Measurements from ENCODE around the gene ZC3H18.

DNA sequence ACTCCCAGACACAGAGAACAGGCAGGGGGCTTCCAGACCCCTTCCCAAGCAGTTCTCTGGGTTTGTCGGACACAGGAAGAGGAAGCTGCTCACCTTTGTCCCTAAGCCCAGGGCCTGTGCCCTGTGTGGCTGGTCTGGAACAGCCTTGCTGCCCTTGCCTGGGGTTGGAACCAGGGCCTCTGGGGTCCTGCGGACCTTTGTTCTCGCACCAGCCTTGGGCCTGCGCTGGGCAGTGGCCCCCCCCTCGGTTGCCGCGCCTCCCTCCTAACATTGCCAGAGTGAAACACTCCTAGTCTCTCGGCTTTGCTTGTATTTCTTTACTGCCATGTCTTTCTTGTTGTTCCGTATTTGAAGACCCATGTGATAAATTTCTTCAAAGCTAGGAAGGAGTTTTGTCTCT is 59.6 kb downstream of the ZC3H18 start:
- TF ChIP-seq USF2 (IDR thresholded peaks at IDR 0.05; ENCODE audit: low read depth, low read length): no peak
- no peak for TF ChIP-seq CTCF (conservative IDR thresholded peaks at IDR 0.05; ENCODE audit: low read depth, low read length)
- TF ChIP-seq POLR2A (IDR thresholded peaks at IDR 0.05; ENCODE audit: low read depth, low read length): no peak
- no peak for TF ChIP-seq ELK1 (IDR thresholded peaks at IDR 0.05; ENCODE audit: borderline replicate concordance, low read depth, low read length)
